Esophagus muscularis mucosa (tissue), 3 donors: ENCODE measurements around the gene BLM.

Experiments
- POLR2A ChIP-seq: fragments of 450-650 bp; IDR thresholded peaks from one replicate; pipeline ENCODE4 v1.6.1; 2017; ENCODE audit warnings: antibody characterized with exemption, moderate library complexity, mild to moderate bottlenecking, low read depth
- TF ChIP-seq, protein P1 (sequence below), 3 experiments: fragments of 200-600 bp in 2 of 3; fragments of 450-650 bp in 1 of 3; sonication (generic) in 2 of 3; IDR thresholded peaks; one replicate each; pipeline ENCODE4 v1.5.1; 2017 to 2019; ENCODE audit warnings: antibody characterized with exemption in 3 of 3, mild to moderate bottlenecking in 2 of 3, moderate library complexity in 1 of 3

DNA sequence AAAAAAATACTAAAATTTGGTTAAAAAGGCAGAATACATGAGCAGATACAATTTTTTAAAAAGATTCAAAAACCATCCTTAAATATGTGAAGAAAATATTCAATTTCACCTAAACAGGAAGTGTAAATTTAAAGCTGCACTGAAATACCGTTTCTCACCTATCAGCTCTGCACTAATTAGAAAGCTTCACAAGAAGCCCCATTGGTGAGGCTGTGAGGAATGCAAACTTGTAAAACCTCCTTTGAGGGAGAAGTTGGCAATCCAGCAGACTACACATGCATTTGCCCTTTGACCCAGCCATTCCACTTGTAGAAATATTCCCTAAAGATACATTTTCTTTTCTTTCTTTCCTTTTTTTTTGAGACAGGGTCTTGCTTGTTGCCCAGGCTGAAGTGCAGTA lies 18.8 kb downstream of the BLM start:
- TF ChIP-seq, protein P1, sequence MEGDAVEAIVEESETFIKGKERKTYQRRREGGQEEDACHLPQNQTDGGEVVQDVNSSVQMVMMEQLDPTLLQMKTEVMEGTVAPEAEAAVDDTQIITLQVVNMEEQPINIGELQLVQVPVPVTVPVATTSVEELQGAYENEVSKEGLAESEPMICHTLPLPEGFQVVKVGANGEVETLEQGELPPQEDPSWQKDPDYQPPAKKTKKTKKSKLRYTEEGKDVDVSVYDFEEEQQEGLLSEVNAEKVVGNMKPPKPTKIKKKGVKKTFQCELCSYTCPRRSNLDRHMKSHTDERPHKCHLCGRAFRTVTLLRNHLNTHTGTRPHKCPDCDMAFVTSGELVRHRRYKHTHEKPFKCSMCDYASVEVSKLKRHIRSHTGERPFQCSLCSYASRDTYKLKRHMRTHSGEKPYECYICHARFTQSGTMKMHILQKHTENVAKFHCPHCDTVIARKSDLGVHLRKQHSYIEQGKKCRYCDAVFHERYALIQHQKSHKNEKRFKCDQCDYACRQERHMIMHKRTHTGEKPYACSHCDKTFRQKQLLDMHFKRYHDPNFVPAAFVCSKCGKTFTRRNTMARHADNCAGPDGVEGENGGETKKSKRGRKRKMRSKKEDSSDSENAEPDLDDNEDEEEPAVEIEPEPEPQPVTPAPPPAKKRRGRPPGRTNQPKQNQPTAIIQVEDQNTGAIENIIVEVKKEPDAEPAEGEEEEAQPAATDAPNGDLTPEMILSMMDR (IDR thresholded peaks at IDR 0.05) = no peak
- TF ChIP-seq POLR2A = no peak
